Left cardiac atrium (tissue), 4 donors: ENCODE results near the gene OOSP3. TPM values are rescaled to one million over a fixed set of nuclear protein-coding genes. Genes with fewer than 3 reads are reported as not detected.
"Not testable (repeated sequence)": the region's sequence is repeated elsewhere in the genome, so short reads cannot be mapped to it uniquely, and the experiment has no call there.

Experiments
- ATAC-seq, 2 donors: fragments of 200-7000 bp; cut with Tn5 transposase; one replicate each; pipeline ENCODE4 v1.9.1; 2020; ENCODE audit warnings: mild to moderate bottlenecking in 2 of 2, moderate library complexity in 2 of 2
- DNase-seq: peaks from one replicate; pipeline ENCODE4 v3.0.0-alpha.2; 2020
- intact Hi-C, 2 donors: fragments of 100-400 bp; cut with DNase I; formaldehyde crosslinking; loops; one replicate each; pipeline versions ENCODE4 v1.14.1 to v1.15.1; 2022 to 2023
- total RNA-seq, 2 donors: library from RNA; stranded (reverse); fragmentation: NEBNext Ultra II Directional; extraction: Animal tissue kit (Norgen Biotek cat#: 25700); gene quantifications; one replicate each; pipeline ENCODE4 v1.2.1, GENCODE V29; 2021
- donor health status: DM: no; HTN: yes; CAD: no.
- donor health status: DM: no; HTN: yes; CAD: no; lungs with severe emphysema.
- donor health status: DM: yes; HTN: yes; CAD: no.
- donor health status: Dilated cardiomyopathy.

OOSP3 gene
- total RNA-seq, 2 donors from 2014 or later, result not detected

- ATAC-seq (no peak), DNase-seq (no peak)
- intact Hi-C loops, result no loop called here
Observed at GRCh38 chr11:59867946-59868345, 10.6 kb upstream of the OOSP3 start.

- intact Hi-C loops, result no loop called here
- DNase-seq (no peak), ATAC-seq (no peak)
Observed at GRCh38 chr11:59872076-59872475, 6.5 kb upstream of the OOSP3 start.

GRCh38 chr11:59875856-59876519 lies 2.6 kb upstream of the OOSP3 start:
- DNase-seq, result no peak
- no peak for ATAC-seq
- intact Hi-C loops, result no loop called here

- DNase-seq (no peak), ATAC-seq (no peak)
- intact Hi-C loops, result no loop called here
Observed at GRCh38 chr11:59877325-59877724, 1.3 kb upstream of the OOSP3 start.

- intact Hi-C loops, result no loop called here
- ATAC-seq (no peak), DNase-seq (no peak)
Observed at GRCh38 chr11:59877784-59878183, 798 bp upstream of the OOSP3 start.

GRCh38 chr11:59879567-59879966 lies 985 bp downstream of the OOSP3 start:
- ATAC-seq (no peak), DNase-seq (no peak)
- intact Hi-C loops, result no loop called here

GRCh38 chr11:59883597-59883996 lies 5.0 kb downstream of the OOSP3 start:
- no peak for DNase-seq
- no peak for ATAC-seq
- intact Hi-C loops, result no loop called here

GRCh38 chr11:59887156-59887555 lies 8.6 kb downstream of the OOSP3 start:
- ATAC-seq, DNase-seq, intact Hi-C loops: not testable (repeated sequence)

- no peak for DNase-seq
- ATAC-seq, result no peak
- intact Hi-C loops, result no loop called here
Observed at GRCh38 chr11:59891781-59892181, 13.2 kb downstream of the OOSP3 start.

- DNase-seq (no peak), ATAC-seq (no peak)
- intact Hi-C loops, result no loop called here
Observed at GRCh38 chr11:59894616-59895015, 16.0 kb downstream of the OOSP3 start.

GRCh38 chr11:59898046-59898445 lies 19.5 kb downstream of the OOSP3 start:
- ATAC-seq, result no peak
- DNase-seq, result no peak
- intact Hi-C loops, result no loop called here

GRCh38 chr11:59898650-59899049 lies 20.1 kb downstream of the OOSP3 start:
- intact Hi-C loops, result no loop called here
- ATAC-seq (no peak), DNase-seq (no peak)

- DNase-seq, result no peak
- no peak for ATAC-seq
- intact Hi-C loops, result no loop called here
Observed at GRCh38 chr11:59899532-59899931, 20.9 kb downstream of the OOSP3 start.

- intact Hi-C loops, result no loop called here
- no peak for ATAC-seq
- DNase-seq, result no peak
Observed at GRCh38 chr11:59900366-59901126, 22.0 kb downstream of the OOSP3 start.

- ATAC-seq (peak in 1 of 2 donors; percentile 68), DNase-seq (no peak)
- intact Hi-C loops, result no loop called here
Observed at GRCh38 chr11:59901306-59901705, 22.7 kb downstream of the OOSP3 start.

- intact Hi-C loops, ATAC-seq, DNase-seq: not testable (repeated sequence)
Observed at GRCh38 chr11:59903569-59903968, 25.0 kb downstream of the OOSP3 start.

- DNase-seq, result no peak
Observed at GRCh38 chr11:59918480-59918879, 39.9 kb downstream of the OOSP3 start.

GRCh38 chr11:59918987-59919589 lies 40.5 kb downstream of the OOSP3 start:
- intact Hi-C loops, result no loop called here
- ATAC-seq (no peak), DNase-seq (no peak)

More at GRCh38 chr11:59918480-59918879, 39.9 kb downstream of the OOSP3 start:
- peak in 1 of 2 donors; percentile 55 for ATAC-seq
- intact Hi-C loops, result no loop called here

GRCh38 chr11:59923813-59924212 lies 45.2 kb downstream of the OOSP3 start:
- no peak for DNase-seq
- ATAC-seq, result no peak
- intact Hi-C loops, result no loop called here

- no peak for DNase-seq
- ATAC-seq, result no peak
- intact Hi-C loops, result no loop called here
Observed at GRCh38 chr11:59931688-59932087, 53.1 kb downstream of the OOSP3 start.
